CD4-positive, alpha-beta T cell treated with Interleukin-6 for 4 hours (primary cell): ENCODE data around the gene MAP6.
A peak's percentile ranks its signal among the peaks of the same experiment; 100 is the strongest.

Source experiments
- DNase-seq: peaks from one replicate; pipeline ENCODE4 v3.0.0-alpha.2; 2020; ENCODE audit warnings: mixed read lengths

The MAP6 gene

GRCh38 chr11:75565916-75566762 lies 102.7 kb downstream of the MAP6 start:
- DNase-seq = no peak

DNA sequence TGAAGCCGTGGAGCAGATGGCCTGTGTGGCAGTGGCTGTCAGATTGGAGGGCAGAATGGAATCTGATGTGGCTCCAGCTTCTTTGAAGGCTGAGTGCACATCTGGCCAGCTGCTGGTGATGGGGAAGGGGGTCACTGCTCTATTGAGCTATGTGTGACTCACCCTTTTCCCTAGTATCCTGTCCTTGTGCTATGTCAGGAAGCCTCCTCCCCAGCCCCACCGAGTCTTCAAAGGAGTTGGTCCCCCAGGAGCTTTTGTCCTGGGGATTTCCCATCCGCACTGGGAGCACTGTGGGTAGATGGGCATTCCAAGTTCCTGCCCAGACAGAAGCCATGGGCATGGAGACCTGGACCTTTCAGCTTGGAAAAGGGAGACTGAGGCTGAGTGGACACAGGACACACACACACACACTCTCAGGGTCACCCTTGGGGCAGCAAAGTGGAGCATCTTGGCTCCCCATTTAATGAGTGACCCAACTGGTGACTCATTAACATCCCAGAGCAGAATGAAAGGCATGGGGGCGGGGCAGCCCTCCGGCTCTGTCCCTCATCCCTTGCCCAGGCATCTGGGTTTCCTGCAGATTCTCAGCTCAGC lies 103.5 kb downstream of the MAP6 start:
- DNase-seq = no peak

- DNase-seq = no peak
Observed at GRCh38 chr11:75563978-75564552, 104.8 kb downstream of the MAP6 start.

DNA sequence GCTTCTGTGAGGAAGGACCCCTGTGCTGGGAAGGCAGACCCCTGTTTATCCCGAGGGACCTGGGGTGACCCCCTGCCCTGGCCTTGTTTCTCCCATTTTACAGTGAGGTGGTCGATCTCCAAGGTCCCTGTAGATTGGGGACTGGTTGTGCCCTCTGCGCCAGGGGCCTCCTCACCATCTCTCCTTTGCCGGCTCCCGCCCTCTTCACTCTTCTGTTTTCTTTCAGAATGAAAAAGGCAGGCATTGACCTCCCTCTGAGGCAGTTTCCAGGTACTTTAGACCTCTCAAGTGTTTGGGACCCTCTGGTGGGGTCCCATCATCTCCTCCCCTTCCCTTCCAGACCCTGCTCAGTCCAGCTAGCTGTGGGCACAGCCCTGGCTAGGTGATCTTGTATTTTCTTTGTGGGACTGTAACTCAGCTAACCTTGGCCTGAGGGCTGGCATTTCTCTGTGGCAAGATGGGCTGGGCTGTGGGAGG lies 105.3 kb downstream of the MAP6 start:
- no peak for DNase-seq

GRCh38 chr11:75562836-75563484 lies 105.9 kb downstream of the MAP6 start:
- no peak for DNase-seq

DNA sequence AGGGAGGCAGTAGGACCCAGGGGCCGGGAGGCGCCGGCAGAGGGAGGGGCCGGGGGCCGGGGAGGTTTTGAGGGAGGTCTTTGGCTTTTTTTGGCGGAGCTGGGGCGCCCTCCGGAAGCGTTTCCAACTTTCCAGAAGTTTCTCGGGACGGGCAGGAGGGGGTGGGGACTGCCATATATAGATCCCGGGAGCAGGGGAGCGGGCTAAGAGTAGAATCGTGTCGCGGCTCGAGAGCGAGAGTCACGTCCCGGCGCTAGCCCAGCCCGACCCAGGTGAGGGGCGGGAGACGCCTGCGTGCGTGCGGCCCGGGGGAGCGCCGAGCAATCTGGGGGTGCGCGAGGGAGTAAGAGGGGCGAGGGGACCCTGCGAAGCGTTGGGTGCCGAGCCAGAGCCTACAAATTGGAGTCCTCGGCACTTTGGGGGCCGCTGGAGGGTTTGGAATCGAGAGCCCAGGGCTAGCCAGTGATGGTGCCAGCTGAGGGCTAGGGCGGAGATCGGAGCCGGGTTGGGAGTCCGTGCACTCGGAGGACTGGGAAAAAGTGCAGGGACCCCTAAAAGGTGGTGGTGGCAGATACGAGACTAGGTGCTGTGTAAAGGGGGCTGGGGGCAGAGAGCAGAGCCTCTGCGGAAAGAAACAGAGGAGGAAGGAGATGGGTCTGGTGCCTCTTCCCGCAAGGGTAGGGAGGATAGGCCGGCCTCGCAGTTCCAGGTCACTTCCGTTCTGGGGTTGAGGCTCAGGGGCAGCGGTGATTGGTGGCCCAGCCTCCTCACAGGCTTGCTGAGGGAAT lies 106.6 kb downstream of the MAP6 start, which contains the start of gene SERPINH1:
TSS of gene SERPINH1 (plus strand) at position 206 of the 788 bp plus-strand sequence. CDS start 4,097 bp downstream, outside the sequence.
- DNase-seq = peak; percentile 71

- no peak for DNase-seq
Observed at GRCh38 chr11:75561426-75562047, 107.3 kb downstream of the MAP6 start.

DNA sequence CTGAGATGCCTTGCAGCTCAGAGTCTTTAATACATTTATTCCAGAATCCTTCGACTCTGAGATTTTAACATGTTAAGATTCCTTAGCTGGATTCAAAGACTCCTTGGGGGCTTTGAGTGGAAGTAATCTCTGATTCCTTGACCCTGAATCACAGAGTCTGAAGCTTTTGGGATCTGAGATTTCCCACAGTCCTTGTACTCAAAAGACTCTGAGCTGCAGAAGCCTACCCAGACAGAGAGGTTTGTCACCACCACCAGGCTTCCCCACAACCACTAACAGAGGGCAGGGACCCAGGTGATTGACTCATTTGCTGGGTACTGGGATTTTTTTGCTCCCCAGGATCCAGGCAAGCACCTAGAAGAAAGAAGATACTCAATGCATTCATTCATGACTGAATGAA lies 108.2 kb downstream of the MAP6 start:
- no peak for DNase-seq

- no peak for DNase-seq
Observed at GRCh38 chr11:75558939-75559843, 109.6 kb downstream of the MAP6 start.

DNA sequence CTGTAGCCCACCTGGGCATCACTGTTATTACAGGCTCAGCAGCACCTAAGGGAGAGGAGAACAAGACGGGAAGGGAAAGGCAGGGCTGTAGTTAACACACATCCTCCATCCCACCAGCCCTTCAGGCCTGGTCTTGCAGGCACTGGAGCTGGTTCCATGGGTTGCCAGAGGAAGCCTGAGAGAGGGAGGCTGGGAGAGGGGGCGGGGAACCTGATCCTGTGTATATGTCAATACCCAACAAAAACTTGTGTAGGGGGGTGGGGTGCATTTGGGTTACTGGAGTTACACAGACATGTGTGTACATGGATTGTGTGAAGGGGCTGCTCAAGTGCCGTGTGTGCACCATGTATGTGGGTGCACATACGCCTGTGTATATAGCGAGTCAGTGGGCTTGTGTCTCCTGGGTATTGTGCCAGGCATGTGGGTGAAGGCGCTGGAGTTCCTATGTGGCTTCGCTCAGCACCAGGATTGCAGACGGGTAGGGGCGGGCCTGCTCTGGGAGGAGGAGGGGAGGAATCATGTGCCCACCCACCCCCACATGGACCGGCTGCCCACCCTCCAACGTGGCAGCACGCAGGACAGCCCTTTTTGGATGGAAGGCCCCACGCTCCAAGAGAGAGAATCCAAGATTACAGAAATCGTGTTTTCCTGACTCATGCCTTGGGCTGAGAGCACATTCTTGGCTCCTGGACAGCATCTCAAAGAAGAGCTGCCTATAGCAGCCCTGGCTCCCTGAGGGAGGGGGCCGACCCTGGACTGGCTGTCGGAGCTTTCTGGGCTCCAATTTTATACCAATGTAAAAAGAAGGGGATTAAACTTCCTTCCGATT lies 111.0 kb downstream of the MAP6 start:
- DNase-seq = no peak

DNA sequence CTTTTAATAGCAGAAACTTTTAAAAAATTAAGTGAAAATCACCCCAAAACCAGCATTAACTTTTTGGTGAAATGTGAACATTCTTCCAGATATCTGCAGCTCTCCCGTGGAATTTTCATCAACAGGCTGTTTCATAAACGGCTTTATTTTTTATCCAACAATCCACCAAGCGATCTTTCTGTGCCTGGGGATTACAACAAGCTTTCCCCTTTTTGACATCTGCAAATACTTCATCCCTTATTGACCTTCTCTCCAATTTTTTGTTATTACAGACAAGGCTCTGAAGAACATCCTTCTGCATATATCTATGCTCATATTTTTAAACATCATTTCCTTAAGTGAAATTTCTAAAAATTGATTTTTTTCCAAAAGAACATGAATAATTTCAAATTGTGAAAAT lies 112.6 kb downstream of the MAP6 start:
- no peak for DNase-seq

GRCh38 chr11:75555079-75555811 lies 113.6 kb downstream of the MAP6 start:
- no peak for DNase-seq

GRCh38 chr11:75554258-75555022 lies 114.4 kb downstream of the MAP6 start:
- no peak for DNase-seq

DNA sequence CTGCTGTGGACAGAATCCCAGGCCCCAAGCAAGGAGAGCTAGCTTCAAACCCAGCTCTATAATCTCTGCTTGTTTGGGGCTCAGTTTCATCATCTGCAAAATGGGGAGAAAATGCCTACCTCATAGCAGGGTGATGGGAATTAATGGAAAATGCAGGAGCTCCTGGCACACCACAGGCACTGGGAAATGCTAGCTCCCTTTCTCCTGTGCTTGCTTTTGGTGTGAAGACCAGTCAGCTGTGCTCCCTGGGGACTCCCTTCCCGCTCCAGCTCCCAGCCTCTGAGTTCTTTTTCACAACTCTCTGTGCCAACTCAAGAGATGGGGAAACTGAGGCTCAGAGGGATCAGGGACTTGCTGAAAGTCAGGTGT lies 115.0 kb downstream of the MAP6 start:
- no peak for DNase-seq

DNA sequence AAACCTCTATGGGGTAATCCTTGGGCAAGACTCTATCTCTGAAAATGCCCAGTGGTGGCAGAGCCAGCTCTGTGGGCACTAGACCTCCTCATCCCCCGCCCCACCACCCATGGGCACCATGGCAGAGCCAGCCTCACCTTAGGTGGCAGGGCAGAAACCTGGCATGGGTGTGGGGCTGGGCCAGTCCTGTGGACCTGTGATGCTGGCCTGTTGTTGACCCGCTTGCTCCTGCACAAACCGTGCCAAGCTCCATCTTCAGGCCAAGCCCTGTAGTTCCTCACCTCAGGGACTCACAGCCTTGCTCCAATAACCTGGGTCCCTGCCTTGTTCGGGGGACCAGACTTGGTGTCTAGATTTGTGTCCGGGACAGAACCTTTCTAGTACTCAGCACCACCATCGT lies 115.7 kb downstream of the MAP6 start:
- DNase-seq = no peak

DNA sequence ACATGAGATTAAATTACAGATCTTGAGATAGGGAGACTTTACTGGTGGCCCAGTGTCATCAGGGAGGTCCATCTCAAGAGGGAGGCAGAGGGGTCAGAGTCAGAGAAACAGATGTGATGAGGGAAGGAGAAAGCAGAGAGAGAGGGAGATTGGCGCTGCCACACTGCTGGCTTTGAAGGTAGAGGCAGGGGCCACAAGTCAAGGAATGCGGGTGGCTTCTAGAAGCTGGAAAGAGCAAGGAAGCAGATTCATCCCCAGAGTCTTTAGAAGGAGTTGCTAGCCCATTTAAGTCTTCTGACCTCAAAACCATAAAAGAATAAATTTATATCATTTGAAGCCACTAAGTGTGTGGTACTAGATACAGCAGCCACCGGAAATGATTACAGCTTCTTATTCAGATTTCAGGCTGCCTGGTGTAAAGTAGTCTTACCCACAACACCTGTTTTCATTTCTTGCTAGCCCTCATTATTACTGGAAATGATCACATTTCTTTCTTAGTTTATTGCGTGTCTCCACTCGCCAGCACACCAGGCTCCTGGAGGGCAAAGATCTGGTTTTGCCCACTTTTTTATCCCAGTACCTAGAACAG lies 119.4 kb downstream of the MAP6 start:
- no peak for DNase-seq

- no peak for DNase-seq
Observed at GRCh38 chr11:75548595-75549272, 120.1 kb downstream of the MAP6 start.
